Epithelial cell of prostate (primary cell): ENCODE measurements around the gene CDV3.
"Not testable (repeated sequence)": the region's sequence is repeated elsewhere in the genome, so short reads cannot be mapped to it uniquely, and the experiment has no call there.

Experiments used
- DNase-seq: peaks from one replicate; pipeline ENCODE4 v3.0.0-alpha.2; 2011; ENCODE audit warnings: low read depth, low spot score
- H3K27ac ChIP-seq: fragments of 450-650 bp; 2 replicates; pipeline ENCODE4 v1.5.1; 2017; ENCODE audit warnings: mild to moderate bottlenecking

CDV3 gene, protein sequence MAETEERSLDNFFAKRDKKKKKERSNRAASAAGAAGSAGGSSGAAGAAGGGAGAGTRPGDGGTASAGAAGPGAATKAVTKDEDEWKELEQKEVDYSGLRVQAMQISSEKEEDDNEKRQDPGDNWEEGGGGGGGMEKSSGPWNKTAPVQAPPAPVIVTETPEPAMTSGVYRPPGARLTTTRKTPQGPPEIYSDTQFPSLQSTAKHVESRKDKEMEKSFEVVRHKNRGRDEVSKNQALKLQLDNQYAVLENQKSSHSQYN

DNA sequence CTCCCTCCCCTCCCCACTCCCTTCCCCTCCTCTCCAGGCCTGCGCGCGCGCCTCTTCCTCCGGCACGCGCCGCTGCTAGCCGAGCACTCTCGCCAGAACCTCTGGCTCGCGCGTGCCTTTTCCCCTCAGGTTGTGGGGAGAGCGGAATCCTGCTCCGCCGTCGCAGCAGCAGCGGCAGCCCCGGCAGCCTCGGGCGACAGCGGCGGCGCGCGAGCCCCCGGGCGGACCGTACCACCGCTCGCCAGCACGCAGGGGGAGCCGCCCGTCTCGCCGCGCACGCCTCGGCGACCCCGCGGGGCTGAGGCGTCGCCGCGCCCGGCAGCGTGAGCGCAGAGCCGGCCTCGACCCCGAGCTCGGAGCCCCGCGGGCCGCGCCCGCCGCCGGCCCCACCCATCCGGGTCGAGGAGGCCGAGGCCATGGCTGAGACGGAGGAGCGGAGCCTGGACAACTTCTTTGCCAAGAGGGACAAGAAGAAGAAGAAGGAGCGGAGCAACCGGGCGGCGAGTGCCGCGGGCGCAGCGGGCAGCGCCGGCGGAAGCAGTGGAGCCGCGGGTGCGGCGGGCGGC, at the start of gene CDV3:
Gene CDV3, plus strand, starts transcription at position 58 of the 566 bp plus-strand sequence. Its CDS starts 359 bp downstream, at position 417.
- no peak for DNase-seq
- peak within 1 kb of the TSS; percentile 97 for H3K27ac ChIP-seq

DNA sequence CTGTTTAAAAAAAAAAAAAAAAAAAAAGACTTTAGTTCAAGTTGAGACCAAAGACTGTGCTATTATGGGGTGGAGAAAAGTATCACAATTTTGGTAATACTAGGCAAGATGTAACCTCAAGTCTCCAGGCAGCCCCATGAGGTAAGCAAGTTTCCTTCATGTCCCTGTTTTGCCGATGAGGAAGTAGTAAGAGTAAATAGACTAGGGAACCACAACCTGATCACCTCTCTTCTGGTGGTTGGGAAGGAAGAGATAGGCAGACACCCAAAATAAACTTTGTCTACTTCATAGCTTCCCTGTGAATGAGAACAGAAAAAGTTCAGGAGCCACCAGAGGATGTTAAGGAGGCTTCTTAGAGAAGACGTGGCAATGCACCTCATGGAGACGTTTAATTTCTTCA, 49.7 kb upstream of the CDV3 start:
- H3K27ac ChIP-seq, DNase-seq: not testable (repeated sequence)

DNA sequence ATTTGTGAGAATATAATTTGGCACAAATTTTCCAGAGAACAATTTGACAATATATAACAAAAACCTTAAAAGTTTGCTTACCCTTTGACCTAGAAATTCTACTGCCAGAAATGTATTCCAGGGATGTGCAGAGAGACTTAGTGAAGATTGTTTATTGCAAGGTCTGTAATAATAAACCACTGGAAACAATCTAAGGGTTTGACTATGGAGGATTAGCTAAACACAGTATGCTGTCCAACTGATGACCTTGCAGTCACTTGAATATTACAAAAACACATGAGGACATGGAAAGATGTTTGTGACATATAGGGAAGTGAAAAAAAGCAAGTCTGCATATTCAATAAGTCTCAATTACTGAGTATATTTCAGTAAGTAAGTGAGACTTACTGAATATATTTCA, 48.1 kb upstream of the CDV3 start:
- no peak for DNase-seq
- no peak overlapping the region for H3K27ac ChIP-seq

DNA sequence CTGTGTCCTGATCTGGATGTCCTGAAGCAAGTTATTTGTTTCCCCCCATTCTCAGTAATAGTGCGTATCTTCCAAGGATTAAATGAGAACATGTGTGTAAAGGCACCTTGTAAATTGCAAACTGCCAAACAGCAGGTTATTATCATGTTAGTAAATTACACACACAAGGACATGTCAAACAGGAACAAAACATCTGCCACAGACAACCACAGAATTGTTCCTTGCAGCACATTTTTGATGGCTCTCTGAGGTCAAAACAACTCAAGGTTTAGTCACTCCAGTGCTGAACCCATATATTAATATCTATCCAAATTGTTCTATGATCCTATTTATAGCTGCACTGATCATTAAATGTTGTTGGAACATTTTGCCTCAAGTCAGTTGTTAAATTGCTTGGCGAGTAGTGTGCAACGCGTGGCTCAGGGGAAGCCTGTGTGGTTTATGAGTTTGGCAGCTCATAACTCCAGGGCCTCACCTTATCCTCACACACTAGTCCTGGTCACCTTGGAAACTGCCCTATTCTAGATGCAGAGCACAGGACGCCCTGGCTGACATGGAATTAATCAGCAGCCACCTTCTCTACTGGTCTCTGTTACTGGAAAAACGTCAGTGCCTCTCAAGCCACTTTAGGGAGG, 46.3 kb upstream of the CDV3 start:
- H3K27ac ChIP-seq = no peak overlapping the region
- DNase-seq = no peak

DNA sequence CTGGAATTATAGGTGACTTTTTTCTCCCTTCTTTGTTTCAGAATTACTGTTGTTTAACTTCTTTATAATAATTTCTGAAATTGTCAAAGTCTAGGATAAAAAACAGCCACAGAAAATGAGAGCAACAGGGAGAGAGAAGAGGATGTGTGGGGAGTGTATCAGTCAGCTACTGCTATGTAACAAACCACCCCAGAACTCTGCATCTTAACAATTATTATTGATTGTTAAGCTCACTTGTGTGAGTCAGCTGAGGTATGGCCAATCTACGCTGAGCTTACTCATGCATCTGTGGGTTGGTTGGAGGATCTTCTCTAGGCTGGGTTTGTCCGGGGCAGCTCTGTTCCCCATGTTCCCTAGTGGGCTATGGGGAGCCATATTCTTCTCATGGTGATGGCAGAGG, 43.7 kb upstream of the CDV3 start:
- DNase-seq = no peak
- no peak overlapping the region for H3K27ac ChIP-seq

DNA sequence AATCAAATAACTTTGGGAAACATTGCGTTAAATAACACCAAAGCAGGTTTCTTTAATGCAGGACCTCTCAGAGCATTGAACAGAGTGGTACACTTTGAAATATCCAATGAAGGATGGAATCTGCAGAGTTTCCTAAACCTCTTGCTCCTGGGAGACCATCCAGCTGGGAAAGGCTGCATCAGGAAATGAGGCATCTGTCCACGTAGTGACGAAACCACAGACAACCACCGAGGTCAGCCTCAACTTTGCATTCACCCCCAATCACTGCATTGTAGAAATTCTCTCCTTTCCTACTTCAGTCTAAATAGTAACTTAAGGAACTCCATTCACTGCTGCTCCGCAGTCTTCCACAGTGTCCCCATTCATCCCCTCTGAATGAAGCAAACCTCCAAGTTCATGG, 41.5 kb upstream of the CDV3 start:
- no peak for DNase-seq
- no peak overlapping the region for H3K27ac ChIP-seq

DNA sequence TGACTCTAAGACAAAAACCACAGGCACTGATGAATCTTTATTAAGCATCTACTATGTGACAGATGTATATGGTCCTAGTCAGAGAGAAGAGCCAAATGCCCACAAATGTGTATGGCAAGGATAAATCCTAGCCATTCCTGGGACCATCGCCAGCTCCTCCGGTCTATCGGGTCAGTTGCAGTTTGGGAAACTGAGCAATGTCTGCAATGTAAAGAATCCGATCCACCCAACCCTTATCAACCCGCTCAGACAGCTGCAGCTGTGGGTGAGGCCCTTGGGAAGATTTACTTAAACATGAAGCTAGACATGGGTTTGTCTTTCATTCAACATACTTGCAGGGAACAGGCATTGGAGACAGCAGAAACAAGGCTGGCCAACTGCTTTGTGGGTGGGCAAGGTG, 40.5 kb upstream of the CDV3 start:
- H3K27ac ChIP-seq = no peak overlapping the region
- no peak for DNase-seq

DNA sequence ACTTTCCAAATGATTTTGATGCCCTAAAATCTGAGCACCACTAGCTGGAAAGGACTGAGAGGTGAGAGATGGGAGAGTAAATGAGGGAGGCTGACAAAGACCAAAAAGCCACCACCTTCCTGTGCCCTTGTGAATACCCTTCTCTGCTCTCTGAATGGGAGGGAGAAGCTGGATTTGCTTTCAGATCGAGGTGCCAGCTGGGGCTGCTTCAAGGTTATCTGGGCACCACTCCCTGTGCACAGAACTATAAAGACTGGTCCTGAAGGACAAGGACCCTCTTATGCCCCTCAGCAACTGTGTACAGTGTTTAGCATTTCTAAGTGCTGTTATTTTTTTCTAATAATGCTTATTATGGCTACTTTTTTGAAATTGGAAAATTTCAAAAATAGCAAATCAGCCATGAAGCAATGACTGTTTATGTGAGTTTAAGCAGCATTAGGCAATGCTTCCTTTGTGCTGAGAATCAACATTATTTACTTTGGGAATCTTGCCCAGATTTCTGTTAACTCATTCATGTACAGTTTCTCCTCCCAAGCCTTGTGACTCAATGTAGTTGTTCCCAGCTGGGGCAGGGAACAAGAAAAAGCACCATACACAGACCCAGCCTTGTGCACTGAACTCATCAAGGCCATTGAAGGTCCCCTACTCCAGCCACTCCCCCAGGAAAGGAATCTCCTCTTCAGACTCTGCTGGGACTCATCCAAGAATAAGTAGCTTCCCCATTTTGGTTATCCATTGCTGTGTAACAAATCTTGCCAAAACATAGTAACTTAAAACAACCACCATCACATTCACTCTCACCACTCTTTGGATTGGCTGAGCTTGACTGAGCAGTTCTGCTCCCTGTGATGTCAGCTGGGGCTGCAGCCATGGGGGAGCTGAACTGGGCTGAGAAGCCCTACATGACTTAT, 37.3 kb upstream of the CDV3 start:
- peak overlapping the region; percentile 34 for H3K27ac ChIP-seq
- DNase-seq = peak; percentile 66

DNA sequence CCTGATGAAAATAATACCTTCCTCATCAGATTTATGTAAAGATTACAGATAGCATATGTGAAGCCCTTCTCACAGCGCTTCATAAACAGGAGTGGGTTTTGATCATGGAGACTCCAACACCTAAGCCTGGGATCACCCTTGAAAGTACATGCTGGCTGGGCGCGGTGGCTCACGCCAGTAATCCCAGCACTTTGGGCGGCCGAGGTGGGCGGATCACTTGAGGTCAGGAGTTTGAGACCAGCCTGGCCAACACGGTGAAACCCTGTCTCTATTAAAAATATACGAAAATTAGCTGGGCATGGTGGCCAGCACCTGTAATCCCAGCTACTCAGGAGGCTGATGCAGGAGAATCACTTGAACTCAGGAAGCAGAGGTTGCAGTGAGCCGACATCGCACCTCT, 36.4 kb upstream of the CDV3 start:
- not testable (repeated sequence) for H3K27ac ChIP-seq, DNase-seq

DNA sequence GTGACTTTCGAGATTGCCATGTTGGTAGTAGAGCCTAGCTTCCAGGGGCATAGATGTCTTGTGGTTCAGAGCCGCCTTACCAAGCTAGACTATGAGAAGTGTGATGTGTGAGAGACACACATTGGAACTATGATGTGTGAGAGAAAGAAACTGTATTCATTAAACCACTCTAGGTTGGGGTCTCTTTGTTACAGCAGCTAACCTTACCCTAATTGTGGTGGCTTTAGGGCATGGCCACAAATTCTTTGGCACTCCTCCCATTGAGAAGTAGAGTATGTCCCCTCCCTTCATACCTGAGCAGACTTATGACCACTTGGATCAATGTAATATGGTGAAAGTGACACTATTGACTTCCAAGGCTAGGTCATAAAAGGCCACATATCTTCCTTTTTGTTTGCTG, 35.3 kb upstream of the CDV3 start:
- no peak overlapping the region for H3K27ac ChIP-seq
- no peak for DNase-seq

DNA sequence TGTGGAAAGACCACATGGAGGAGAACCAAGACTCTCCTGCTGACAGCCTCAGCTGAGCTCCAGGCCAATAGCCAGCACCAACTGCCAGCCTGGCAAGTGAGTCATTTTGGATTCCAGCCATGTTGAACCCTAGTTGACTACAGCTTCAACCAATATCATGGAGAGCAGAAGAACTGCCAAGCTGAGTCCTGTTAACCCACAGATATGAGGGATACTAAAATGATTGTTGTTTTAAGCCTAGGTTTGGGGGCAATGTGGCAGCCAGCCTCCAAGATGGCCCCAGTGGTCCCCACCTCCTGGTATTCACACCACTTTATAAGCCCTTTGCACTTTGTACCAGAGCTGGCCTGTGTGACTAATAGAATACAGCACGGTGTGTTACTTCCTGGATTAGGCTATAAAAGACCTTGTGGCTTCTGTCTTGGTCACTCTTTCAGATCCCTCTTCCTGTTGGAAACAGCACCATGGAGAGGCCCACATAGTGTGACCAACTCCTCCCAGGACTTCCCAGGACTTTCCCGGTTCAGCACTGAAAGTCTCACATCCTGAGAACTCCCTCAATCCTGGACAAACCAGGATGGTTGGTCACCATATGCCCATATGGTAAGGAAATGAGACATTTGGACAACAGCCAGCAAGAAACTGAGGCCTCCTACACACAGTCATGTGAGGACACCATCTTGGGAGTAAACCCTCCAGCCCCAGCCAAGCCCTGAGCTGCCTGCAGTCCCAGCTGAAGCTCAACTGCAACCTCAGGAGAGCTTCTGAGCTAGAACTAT, 32.4 kb upstream of the CDV3 start:
- H3K27ac ChIP-seq = peak overlapping the region; percentile 64
- peak; percentile 40 for DNase-seq

DNA sequence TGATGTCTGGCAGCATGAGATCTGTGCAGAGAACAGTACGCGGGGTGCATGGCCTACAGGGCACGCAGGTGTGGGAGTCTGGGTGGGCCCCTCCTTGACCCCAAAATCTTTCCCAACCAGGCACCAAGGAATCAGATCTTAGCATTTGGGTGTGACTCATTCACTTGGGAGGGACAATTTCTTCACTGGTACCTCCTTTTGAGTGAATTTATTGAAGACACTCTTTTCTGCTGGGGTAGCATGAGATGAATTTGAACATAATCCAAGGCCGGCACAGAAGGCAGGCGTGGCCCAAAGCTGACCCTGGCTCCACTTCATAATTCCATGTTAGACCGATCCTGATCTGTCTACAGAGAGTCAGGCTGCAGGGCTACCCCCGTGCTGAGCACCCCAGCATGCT, 30.6 kb upstream of the CDV3 start:
- DNase-seq = no peak
- no peak overlapping the region for H3K27ac ChIP-seq

DNA sequence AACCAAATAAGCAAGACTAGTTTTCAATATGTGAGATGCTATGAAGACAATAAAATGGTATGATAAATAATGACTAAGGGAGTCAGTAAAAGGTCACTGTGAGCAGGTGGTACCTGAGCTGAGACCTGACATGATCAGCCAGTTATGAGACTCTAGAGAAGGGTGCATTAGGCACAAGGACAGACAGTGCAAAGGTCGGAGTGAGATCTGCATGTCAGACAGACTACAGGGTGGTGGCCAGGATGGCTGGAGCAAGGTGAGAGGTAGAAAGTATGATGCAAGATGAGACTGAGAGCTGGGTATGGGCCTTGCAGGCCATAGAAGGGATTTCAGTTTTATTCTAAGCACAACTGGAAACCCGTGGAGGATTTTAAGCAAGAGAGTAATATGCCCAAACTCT, 28.5 kb upstream of the CDV3 start:
- H3K27ac ChIP-seq, DNase-seq: not testable (repeated sequence)

DNA sequence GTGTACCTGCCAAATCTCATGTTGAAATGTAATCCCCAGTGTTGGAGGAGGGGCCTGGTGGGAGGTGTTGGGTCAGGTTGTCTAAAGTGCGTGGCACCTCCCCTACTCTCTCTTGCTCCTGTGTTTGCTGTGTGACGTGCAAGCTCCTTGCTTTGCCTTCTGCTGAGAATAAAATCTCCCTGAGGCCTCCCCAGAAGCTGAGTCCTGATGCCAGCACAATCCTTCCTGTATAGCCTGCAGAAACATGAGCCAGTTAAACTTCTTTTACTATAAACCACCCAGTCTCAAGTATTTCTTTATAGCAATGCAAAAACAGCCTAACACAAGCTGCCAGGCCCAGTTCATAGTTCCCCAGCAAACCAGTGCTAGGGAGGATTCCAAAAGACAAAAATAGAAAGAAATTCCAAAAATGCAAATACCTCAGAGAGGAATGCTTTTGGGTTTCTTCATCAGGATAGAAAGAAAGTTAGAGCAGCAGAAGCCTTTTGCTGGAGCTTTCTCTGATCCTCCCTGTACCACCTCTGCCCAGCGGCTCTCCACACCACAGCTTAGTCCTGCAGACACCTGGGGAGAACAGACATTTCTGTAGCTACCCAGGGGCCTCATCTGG, 25.9 kb upstream of the CDV3 start:
- no peak overlapping the region for H3K27ac ChIP-seq
- DNase-seq = no peak

DNA sequence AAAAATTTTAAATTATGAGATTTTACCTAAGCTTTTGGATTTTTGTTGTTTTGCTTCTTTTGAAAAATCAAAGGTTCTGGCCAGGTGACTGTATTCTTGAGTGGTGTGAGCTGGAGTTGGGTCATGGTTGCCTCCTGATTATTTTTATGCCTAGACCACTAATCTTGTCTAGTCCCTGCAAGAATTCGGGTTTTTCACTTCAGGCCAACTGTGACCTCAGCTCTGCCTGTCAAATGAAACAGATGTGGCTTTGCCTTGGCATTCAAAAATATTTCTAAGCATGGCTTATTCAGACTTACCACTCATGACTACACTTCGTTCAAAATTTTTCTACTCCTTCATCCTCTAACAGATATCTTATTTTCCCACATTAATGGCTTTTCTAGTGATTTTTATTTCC, 25.4 kb upstream of the CDV3 start:
- no peak for DNase-seq
- no peak overlapping the region for H3K27ac ChIP-seq

DNA sequence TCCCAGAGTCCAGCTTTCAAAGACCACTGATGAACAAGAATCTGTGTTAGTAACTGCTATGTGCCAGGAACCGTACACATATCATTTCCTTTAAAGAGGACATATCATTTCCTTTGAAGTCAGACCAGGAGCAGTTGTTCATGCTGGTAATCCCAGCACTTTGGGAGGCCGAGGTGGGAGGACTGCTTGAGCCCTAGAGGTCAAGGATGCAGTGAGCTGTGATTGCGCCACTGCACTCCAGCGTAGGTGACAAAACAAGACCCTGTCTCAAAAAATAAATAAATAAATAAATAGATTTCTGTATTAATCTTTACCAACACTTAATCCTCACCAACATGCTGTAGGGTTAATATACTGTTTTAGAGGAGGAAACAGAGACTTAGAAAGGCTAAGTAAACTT, 23.9 kb upstream of the CDV3 start:
- no peak overlapping the region for H3K27ac ChIP-seq
- no peak for DNase-seq

DNA sequence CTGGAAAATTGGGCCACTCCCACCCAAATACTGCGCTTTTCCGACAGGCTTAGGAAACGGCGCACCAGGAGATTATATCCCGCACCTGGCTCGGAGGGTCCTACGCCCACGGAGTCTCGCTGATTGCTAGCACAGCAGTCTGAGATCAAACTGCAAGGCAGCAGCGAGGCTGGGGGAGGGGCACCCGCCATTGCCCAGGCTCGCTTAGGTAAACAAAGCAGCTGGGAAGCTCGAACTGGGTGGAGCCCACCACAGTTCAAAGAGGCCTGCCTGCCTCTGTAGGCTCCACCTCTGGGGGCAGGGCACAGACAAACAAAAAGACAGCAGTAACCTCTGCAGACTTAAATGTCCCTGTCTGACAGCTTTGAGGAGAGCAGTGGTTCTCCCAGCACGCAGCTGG, 21.9 kb upstream of the CDV3 start:
- H3K27ac ChIP-seq, DNase-seq: not testable (repeated sequence)

DNA sequence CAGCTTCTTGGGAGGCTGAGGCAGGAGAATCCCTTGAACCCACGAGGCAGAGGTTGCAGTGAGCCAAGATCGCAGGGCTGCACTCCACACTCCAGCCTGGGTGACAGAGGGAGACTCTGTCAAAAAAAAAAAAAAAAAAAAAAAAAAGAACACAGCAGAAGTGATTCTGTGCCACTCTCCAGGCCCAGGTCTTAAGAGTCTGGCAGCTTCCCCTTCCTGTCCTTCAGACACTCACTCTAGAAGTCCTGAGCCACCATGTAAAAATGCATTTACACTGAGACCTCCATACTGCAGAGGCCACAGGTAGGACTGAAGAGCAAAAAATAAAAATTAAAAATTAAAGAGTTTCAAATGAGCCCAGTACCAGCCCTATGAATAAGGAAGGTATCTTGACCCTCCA, 11.8 kb upstream of the CDV3 start:
- H3K27ac ChIP-seq = no peak overlapping the region

DNA sequence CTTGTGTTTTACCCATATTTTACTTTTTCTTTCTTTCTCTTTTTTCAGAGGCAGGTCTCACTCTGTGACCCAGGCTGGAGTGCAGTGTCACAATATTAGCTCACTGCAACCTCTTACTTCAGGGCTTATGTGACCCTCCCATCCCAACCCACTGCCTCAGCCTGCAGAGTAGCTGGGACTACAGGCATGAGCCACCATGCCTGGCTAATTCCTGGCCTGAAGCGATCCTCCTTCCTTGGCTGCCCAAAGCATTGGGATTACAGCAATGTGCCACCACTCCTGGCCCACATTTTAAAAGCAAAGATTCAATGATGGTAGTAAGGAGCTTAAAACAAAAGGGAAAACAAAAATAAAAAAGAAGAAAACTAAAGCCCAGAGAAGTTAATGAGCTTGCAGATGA, 11.1 kb upstream of the CDV3 start:
- H3K27ac ChIP-seq = no peak overlapping the region
- DNase-seq = no peak

More for the DNA sequence above, 11.8 kb upstream of the CDV3 start:
- no peak for DNase-seq

DNA sequence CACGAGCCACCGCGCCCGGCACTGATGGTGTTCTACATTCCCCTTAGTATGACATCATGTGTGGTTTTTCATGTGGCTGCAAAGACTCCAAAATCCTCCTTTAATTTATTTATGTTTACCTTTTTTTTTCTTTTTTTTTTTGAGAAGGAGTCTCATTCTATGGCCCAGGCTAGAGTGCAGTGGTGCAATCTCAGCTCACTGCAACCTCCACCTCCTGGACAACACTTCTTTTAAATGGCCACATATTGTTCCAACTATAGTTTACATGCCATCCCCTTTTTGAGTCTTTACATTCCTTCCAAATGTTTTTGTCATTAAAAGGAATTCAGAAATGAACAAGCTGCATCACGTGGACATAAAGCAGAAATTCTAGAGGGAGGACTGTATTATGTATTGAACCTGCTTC, 10.3 kb upstream of the CDV3 start:
- no peak overlapping the region for H3K27ac ChIP-seq
- DNase-seq = no peak
